Right ventricle myocardium superior (tissue), 1 donor: ENCODE results near the gene CDK17. TPM values are rescaled to one million over a fixed set of nuclear protein-coding genes. Genes with fewer than 3 reads are reported as not detected.

ENCODE experiments used
- ATAC-seq: fragments of 200-7000 bp; cut with Tn5 transposase; one replicate; pipeline ENCODE4 v1.9.1; 2020; ENCODE audit warnings: mild to moderate bottlenecking; ENCODE audit not compliant: poor library complexity
- DNase-seq: peaks from one replicate; pipeline ENCODE4 v3.0.0-alpha.2; 2020
- intact Hi-C: fragments of 100-400 bp; cut with DNase I; formaldehyde crosslinking; loops from one replicate; pipeline ENCODE4 v1.11.2; 2022
- total RNA-seq: library from RNA; stranded (reverse); fragmentation: NEBNext Ultra II Directional; extraction: Animal tissue kit (Norgen Biotek cat#: 25700); gene quantifications from one replicate; pipeline ENCODE4 v1.2.1, GENCODE V29; 2021
- donor health status: DM: no; HTN: yes; CAD: no; lungs with severe emphysema.

CDK17 gene
- total RNA-seq, 1 donor from 2014 or later, result 15.6 TPM

GRCh38 chr12:96258104-96258961 lies 141.9 kb downstream of the CDK17 start:
- ATAC-seq (peak; percentile 64), DNase-seq (peak; percentile 75)
- intact Hi-C loops, result no loop called here

- intact Hi-C loops, result no loop called here
- no peak for ATAC-seq
These were observed 142.6 kb downstream of the CDK17 start for GRCh38 chr12:96257550-96258103.

GRCh38 chr12:96256672-96257361 lies 143.4 kb downstream of the CDK17 start:
- ATAC-seq (no peak), DNase-seq (no peak)
- intact Hi-C loops, result no loop called here

More at GRCh38 chr12:96257550-96258103, 142.6 kb downstream of the CDK17 start:
- no peak for DNase-seq

GRCh38 chr12:96255077-96255476 lies 145.2 kb downstream of the CDK17 start:
- ATAC-seq (peak; percentile 79), DNase-seq (peak; percentile 69)
- intact Hi-C loops, result no loop called here

- no peak for DNase-seq
- no peak for ATAC-seq
- intact Hi-C loops, result no loop called here
These were observed 150.0 kb downstream of the CDK17 start for GRCh38 chr12:96250119-96250685.

GRCh38 chr12:96249196-96250118 lies 150.8 kb downstream of the CDK17 start:
- intact Hi-C loops, result no loop called here
- ATAC-seq (peak; percentile 85), DNase-seq (peak; percentile 71)

- ATAC-seq (peak; percentile 67), DNase-seq (no peak)
- intact Hi-C loops, result no loop called here
These were observed 151.9 kb downstream of the CDK17 start for GRCh38 chr12:96248136-96248931.

- ATAC-seq (no peak), DNase-seq (no peak)
- intact Hi-C loops, result no loop called here
These were observed 152.7 kb downstream of the CDK17 start for GRCh38 chr12:96247563-96247962.

GRCh38 chr12:96246926-96247505 lies 153.2 kb downstream of the CDK17 start:
- intact Hi-C loops, result no loop called here
- no peak for DNase-seq

GRCh38 chr12:96244826-96245225 lies 155.4 kb downstream of the CDK17 start:
- intact Hi-C loops, result no loop called here
- DNase-seq (no peak), ATAC-seq (no peak)

More at GRCh38 chr12:96246926-96247505, 153.2 kb downstream of the CDK17 start:
- no peak for ATAC-seq

- DNase-seq (no peak), ATAC-seq (no peak)
- intact Hi-C loops, result no loop called here
These were observed 157.6 kb downstream of the CDK17 start for GRCh38 chr12:96242597-96242996.

- ATAC-seq (peak; percentile 18), DNase-seq (no peak)
- intact Hi-C loops, result no loop called here
These were observed 158.4 kb downstream of the CDK17 start for GRCh38 chr12:96241846-96242256.

- intact Hi-C loops, result no loop called here
- ATAC-seq (no peak), DNase-seq (no peak)
These were observed 158.8 kb downstream of the CDK17 start for GRCh38 chr12:96241431-96241830.

- intact Hi-C loops, result no loop called here
- no peak for ATAC-seq
- no peak for DNase-seq
These were observed 159.6 kb downstream of the CDK17 start for GRCh38 chr12:96240656-96241055.

GRCh38 chr12:96239711-96240635 lies 160.3 kb downstream of the CDK17 start:
- peak; percentile 82 for DNase-seq
- intact Hi-C loops, result no loop called here
- ATAC-seq, result peak; percentile 78

GRCh38 chr12:96238336-96239047 lies 161.7 kb downstream of the CDK17 start:
- ATAC-seq, result no peak
- intact Hi-C loops, result no loop called here
- no peak for DNase-seq
